Fibroblast of mammary gland (primary cell): ENCODE data around the gene HTT-AS.

Source experiments
- DNase-seq: peaks from one replicate; pipeline ENCODE4 v3.0.0-alpha.2; 2010; ENCODE audit warnings: low read depth
- H3K4me3 ChIP-seq: 2 replicates; pipeline ENCODE4 v1.5.1; 2011; ENCODE audit warnings: low read depth, mild to moderate bottlenecking, low read length, moderate library complexity; ENCODE audit not compliant: control insufficient read depth
- TF ChIP-seq, protein P1 (sequence below): conservative IDR thresholded peaks from 2 replicates; pipeline ENCODE4 v1.5.1; 2011; ENCODE audit warnings: low read depth, low read length, inconsistent platforms; ENCODE audit not compliant: control insufficient read depth, insufficient read depth

The HTT-AS gene

DNA sequence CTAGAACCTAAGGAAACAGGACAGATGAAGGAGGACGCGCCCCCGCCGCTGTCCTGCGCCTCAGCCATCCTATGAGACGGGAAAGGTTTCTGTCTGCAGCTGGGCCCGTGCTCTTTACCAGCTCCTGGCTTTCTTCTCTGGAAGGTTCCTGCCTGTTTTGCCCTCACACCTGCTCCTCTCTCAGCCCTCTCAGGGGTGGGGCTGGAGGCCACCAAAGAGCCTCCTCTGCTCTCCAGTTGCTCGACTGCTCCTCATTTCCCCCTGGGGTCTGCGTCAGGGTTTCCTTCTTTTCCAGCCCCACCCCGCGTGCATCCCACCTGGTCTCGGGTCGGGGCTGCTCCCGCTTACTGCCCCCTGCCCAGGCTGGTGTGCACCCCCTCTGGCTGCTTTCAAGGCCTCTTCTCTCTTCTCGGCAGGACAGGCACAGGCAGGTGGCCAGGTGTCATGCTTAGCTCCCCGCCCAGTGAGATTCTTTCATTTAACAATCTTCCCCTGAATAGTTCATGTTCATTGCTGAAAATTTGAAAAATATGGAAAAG lies 4.6 kb downstream of the HTT-AS start:
- DNase-seq: no peak
- H3K4me3 ChIP-seq: no peak overlapping the region
- TF ChIP-seq, protein P1, sequence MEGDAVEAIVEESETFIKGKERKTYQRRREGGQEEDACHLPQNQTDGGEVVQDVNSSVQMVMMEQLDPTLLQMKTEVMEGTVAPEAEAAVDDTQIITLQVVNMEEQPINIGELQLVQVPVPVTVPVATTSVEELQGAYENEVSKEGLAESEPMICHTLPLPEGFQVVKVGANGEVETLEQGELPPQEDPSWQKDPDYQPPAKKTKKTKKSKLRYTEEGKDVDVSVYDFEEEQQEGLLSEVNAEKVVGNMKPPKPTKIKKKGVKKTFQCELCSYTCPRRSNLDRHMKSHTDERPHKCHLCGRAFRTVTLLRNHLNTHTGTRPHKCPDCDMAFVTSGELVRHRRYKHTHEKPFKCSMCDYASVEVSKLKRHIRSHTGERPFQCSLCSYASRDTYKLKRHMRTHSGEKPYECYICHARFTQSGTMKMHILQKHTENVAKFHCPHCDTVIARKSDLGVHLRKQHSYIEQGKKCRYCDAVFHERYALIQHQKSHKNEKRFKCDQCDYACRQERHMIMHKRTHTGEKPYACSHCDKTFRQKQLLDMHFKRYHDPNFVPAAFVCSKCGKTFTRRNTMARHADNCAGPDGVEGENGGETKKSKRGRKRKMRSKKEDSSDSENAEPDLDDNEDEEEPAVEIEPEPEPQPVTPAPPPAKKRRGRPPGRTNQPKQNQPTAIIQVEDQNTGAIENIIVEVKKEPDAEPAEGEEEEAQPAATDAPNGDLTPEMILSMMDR: no peak

DNA sequence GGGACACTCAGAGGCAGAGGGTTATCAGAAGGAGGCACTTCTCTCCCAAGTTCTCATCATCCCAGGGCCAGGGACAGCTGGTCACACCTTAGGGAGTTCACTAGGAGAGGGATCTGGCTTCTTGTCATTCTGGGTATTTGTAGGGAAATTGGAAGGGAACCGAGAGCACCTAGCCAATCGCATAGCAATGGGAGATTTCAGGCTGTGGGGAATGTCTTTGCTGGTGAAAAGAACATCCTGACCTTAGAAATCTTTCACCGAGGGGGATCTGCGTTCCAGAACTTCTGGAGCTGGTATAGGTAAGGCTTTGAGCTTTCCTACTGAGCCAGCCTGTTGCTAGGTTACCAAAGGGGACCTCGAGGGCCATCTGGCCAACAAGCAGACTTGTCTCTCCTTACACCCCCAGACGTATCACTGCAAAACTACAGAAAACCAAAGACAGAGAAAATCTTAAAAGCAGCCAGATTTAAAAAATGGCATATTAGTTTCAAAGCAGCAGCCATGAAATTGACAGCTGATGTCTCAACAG lies 6.8 kb downstream of the HTT-AS start:
- no peak for DNase-seq
- no peak overlapping the region for H3K4me3 ChIP-seq
- TF ChIP-seq, protein P1: no peak

DNA sequence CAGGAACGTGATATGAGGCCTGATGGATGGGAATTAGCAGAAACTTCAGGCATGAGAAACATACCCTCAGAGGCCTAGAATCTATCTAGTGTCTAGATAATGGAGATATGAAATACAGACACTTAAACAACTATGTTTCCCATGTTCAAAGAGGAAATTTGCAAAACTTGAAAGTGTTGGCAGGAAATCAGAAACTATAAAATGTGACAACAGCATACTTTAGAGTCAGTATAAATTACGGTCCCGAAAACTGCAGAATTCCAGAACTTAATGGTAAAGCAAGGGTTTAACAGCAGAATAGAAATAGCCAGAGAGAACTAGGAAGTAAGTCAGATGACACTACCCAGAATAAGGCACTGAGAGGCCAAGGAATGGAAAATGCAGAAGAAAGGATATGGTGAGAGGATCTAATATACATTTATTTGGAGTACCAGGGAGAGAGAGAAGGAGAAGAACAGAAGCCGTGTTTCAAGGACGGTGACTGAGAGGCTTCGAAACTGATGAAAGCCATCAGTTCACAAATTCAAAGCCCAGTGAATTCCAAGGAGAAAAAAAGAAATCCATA lies 7.4 kb downstream of the HTT-AS start:
- H3K4me3 ChIP-seq: no peak overlapping the region
- no peak for DNase-seq
- TF ChIP-seq, protein P1: no peak

DNA sequence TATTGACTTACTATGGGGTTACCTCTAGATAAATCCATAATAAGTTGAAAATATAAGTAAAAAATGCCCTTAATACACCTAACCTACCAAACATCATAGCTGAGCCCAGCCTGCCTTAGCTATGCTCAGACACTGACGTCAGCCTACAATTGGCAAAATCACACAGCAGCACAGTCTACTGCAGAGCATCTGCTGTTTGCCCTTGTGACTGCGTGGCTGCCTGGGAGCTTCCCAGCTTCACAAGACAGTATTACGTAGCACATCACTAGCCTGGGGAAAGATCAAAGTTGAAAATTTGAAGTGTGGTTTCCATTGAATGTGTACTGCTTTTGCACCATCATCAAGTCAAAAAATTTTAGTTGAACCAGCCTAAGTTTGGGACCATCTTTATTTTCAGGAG lies 8.8 kb downstream of the HTT-AS start:
- no peak overlapping the region for H3K4me3 ChIP-seq
- peak; percentile 45 for DNase-seq
- TF ChIP-seq, protein P1: no peak

DNA sequence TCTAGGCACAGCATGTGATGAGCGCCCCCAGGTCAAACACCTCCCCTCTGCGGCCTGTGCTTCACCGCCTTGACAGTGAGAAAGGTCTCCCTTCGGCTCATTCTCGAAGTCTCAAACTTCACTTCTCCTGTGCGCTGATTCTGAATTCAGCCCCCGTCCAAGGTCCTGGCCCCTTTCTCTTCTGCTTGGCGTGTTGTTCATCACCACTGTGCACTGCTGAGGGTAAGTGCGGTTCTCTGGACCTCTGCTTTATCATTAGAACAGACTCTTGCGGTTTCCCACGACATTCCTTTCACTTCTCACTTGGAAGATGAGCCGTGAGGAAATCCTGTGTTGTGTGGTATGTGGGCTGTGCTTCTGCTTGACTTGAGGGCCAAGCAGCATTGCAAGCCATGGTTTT lies 11.9 kb downstream of the HTT-AS start:
- no peak overlapping the region for H3K4me3 ChIP-seq
- TF ChIP-seq, protein P1: no peak
- DNase-seq: peak; percentile 73

DNA sequence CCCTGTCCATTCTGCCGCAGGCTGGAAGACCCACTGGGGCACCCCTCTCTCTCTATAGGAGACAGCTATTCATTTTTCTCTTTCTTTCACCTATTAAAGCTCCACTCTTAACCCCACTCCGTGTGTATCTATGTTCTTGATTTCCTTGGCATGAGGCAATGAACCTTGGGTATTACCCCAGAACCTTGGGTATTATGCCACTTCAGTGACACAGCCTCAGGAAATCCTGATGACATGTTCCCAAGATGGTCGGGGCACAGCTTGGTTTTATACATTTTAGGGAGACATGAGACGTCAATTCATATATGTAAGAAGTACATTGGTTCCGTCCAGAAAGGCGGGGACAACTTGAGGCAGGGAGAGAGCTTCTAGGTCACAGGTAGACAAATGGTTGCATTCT lies 13.4 kb downstream of the HTT-AS start:
- TF ChIP-seq, protein P1: no peak
- H3K4me3 ChIP-seq: no peak overlapping the region
- no peak for DNase-seq
